Lung (tissue), 12 donors: Measurements from ENCODE around the gene SLC6A8. TPM values are rescaled to one million over a fixed set of nuclear protein-coding genes. Genes with fewer than 3 reads are reported as not detected.

ENCODE experiments used
- ATAC-seq: fragments of 200-7000 bp; cut with Tn5 transposase; one replicate; pipeline ENCODE4 v1.9.1; 2020; ENCODE audit warnings: moderate number of reproducible peaks; ENCODE audit not compliant: insufficient read depth, low FRiP score
- DNase-seq, 3 donors: peaks; one replicate each; pipeline ENCODE4 v3.0.0-alpha.2; 2013 to 2017
- H3K27ac ChIP-seq, 2 donors: one replicate each; pipeline ENCODE4 v1.5.1; 2013; ENCODE audit warnings: mild to moderate bottlenecking in 2 of 2, moderate library complexity in 2 of 2, control low read depth in 1 of 2, inconsistent platforms in 1 of 2, low read depth in 1 of 2, low read length in 1 of 2
- H3K27me3 ChIP-seq, 3 donors: one replicate each; pipeline ENCODE4 v1.5.1; 2013; ENCODE audit warnings: low read length in 2 of 3; ENCODE audit not compliant: control insufficient read depth in 3 of 3, insufficient read depth in 3 of 3
- H3K36me3 ChIP-seq, 4 donors: one replicate each; pipeline ENCODE4 v1.5.1; 2013; ENCODE audit warnings: low read length in 4 of 4, mild to moderate bottlenecking in 1 of 4, moderate library complexity in 1 of 4; ENCODE audit not compliant: control insufficient read depth in 4 of 4, insufficient read depth in 4 of 4
- H3K4me1 ChIP-seq, 5 donors: one replicate each; pipeline ENCODE4 v1.5.1; 2013; ENCODE audit warnings: low read length in 5 of 5, mild to moderate bottlenecking in 2 of 5, moderate library complexity in 1 of 5; ENCODE audit not compliant: control insufficient read depth in 5 of 5, insufficient read depth in 5 of 5
- H3K4me3 ChIP-seq: one replicate; pipeline ENCODE4 v1.5.1; 2013; ENCODE audit warnings: mild to moderate bottlenecking, control low read depth, moderate library complexity
- H3K9ac ChIP-seq, 2 donors: one replicate each; pipeline ENCODE4 v1.5.1; 2013; ENCODE audit warnings: low read length in 2 of 2, control low read depth in 1 of 2; ENCODE audit not compliant: insufficient read depth in 1 of 2
- H3K9me3 ChIP-seq, 4 donors: one replicate each; pipeline ENCODE4 v1.5.1; 2013; ENCODE audit warnings: low read length in 3 of 4, mild to moderate bottlenecking in 1 of 4, moderate library complexity in 1 of 4; ENCODE audit not compliant: control insufficient read depth in 4 of 4, insufficient read depth in 3 of 4
- WGBS, 2 donors: extraction: QIAGEN DNeasy Blood & Tissue Kit; methylation state at CpG; one replicate each; pipeline ENCODE4 v1.1.7; 2013; 5-methylcytosine and 5-hydroxymethylcytosine counted together
- polyA plus RNA-seq, 2 donors: library from polyadenylated mRNA; stranded (reverse); fragments of 200-250 nt; gene quantifications; one replicate each; pipeline ENCODE4 v1.2.1, GENCODE V29; 2013
- total RNA-seq, 2 donors: library from RNA; depleted of rRNA in 1 of 2; stranded (reverse); fragments of >200 nt in 1 of 2; gene quantifications; one replicate each; pipeline ENCODE4 v1.2.1, GENCODE V29; 2014 to 2021
- TF ChIP-seq, protein P1 (sequence below): IDR thresholded peaks from 2 replicates; pipeline ENCODE4 v1.5.1; 2012; ENCODE audit warnings: mild to moderate bottlenecking; ENCODE audit errors: control extremely low read depth, extremely low read depth
- donor health status: control.
- donor health status: control.
- donor health status: Bipolar disorder and iron deficiency.
- donor health status: healthy.
- donor health status: DM: yes; HTN: yes; CAD: no.

Gene SLC6A8
- total and polyA plus RNA-seq, 4 donors = 5.3 to 21.5 (median 9.9) TPM

GRCh38 chrX:153736071-153736820 is 48.5 kb downstream of the SLC6A8 start:
- Histone ChIP-seq H3K27me3 (no peaks in the 10 kb centered on the region), H3K9ac (no peak overlapping the region), H3K27ac (no peak overlapping the region), H3K36me3 (peaks cover 0 to 9% (median 0%) of the 10 kb centered on the region in 4 donors), H3K4me1 (no peaks in the 10 kb centered on the region), H3K4me3 (no peak overlapping the region), H3K9me3 (peaks cover 0 to 12% (median 7%) of the 10 kb centered on the region in 4 donors)
- 89 to 95% methylated on average over 18 to 30 of the region's 30 CpGs for WGBS, 2 donors
- TF ChIP-seq, protein P1, sequence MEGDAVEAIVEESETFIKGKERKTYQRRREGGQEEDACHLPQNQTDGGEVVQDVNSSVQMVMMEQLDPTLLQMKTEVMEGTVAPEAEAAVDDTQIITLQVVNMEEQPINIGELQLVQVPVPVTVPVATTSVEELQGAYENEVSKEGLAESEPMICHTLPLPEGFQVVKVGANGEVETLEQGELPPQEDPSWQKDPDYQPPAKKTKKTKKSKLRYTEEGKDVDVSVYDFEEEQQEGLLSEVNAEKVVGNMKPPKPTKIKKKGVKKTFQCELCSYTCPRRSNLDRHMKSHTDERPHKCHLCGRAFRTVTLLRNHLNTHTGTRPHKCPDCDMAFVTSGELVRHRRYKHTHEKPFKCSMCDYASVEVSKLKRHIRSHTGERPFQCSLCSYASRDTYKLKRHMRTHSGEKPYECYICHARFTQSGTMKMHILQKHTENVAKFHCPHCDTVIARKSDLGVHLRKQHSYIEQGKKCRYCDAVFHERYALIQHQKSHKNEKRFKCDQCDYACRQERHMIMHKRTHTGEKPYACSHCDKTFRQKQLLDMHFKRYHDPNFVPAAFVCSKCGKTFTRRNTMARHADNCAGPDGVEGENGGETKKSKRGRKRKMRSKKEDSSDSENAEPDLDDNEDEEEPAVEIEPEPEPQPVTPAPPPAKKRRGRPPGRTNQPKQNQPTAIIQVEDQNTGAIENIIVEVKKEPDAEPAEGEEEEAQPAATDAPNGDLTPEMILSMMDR = no peak
- DNase-seq (no peak), ATAC-seq (no peak)

GRCh38 chrX:153736871-153737441 is 49.2 kb downstream of the SLC6A8 start:
- Histone ChIP-seq H3K4me1 (no peaks in the 10 kb centered on the region), H3K27me3 (no peaks in the 10 kb centered on the region), H3K27ac (no peak overlapping the region), H3K9me3 (peaks cover 0 to 9% (median 2%) of the 10 kb centered on the region in 4 donors), H3K9ac (no peak overlapping the region), H3K4me3 (no peak overlapping the region), H3K36me3 (peaks cover 0 to 9% (median 0%) of the 10 kb centered on the region in 4 donors)
- DNase-seq = no peak
- TF ChIP-seq, protein P1 = no peak
- no peak for ATAC-seq
- WGBS, 2 donors = 83 to 93% methylated on average over 10 to 15 of the region's 15 CpGs

DNA sequence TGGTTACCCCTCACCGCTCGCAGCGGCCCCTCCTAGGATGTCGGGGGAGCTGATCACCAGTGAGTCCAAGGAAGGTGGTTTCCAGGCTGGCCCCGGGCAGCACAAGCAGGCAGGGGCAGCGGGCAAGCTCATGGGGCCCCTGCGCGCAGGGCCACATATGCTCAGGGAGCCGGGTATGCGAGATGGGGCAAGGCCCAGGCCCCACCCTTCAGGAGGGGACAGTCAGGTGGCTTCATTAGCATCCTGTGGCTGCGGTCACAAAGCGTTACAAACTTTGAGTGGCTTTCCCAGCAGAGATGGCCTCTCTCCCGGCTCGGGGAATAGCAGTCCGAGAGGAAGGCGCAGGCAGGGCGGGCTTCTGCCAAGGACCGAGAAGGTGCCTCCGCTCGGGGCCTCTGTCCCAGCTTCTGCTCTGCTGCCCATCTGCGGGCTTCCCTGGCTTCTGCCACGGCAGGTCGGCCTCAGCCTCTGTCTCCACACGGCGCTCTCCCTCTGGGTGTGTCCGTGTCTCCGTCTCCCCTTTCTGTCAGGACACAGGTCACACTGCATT is 50.4 kb downstream of the SLC6A8 start:
- TF ChIP-seq, protein P1 = no peak
- 93% methylated on average over 15 to 27 of the region's 27 CpGs for WGBS, 2 donors
- DNase-seq = no peak

More for the DNA sequence above, 50.4 kb downstream of the SLC6A8 start:
- Histone ChIP-seq H3K4me3 (no peak overlapping the region), H3K27ac (no peak overlapping the region), H3K9ac (no peak overlapping the region), H3K9me3 (peaks cover 0 to 2% (median 0%) of the 10 kb centered on the region in 4 donors), H3K36me3 (peaks cover 0 to 9% (median 0%) of the 10 kb centered on the region in 4 donors), H3K4me1 (no peaks in the 10 kb centered on the region), H3K27me3 (no peaks in the 10 kb centered on the region)
- ATAC-seq = no peak
